ENCODE measurements around the gene IL20RA.
"Not testable (repeated sequence)": the region's sequence is repeated elsewhere in the genome, so short reads cannot be mapped to it uniquely, and the experiment has no call there.

IL20RA gene

DNA sequence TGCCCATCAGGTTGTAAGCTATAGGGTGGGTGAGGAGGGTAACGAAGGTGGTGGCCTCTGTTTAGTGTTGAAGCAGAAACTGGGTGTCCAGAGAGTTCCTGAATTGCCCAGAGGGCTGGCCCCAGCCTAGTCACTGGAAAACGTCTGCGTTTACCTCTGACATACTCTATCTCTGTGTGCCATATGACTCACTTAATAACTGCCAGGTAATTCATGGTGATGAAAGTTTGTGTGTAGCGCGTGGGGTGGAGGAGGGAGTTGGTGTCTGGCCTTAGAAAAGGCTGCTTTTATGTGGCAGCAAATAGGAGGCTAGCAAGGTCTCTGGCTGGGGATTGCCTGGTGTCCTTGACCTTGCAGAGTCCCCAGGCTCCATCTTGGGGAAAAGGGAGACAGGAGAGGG, 75.3 kb downstream of the IL20RA start:
- DNase-seq, result no peak

DNA sequence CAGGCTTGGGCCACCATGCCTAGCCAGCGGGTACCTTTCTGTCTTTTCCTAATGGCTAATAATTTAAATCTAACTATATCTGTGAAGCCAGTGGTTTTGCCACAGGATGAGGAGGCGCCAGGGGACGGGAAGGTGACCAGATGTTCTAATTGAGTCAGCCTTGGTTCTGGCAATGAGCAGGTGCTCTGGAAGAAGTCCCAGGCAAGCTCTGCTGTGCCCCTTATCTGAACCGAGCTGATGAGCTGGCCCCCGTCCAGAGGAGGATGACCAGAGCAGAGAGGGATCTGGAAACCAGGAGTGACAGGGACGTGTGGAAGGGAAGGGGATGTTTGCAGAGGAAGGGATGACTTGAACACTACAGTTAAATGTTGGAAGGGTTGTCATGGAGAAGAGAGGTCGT, 75.9 kb downstream of the IL20RA start:
- no peak for DNase-seq

DNA sequence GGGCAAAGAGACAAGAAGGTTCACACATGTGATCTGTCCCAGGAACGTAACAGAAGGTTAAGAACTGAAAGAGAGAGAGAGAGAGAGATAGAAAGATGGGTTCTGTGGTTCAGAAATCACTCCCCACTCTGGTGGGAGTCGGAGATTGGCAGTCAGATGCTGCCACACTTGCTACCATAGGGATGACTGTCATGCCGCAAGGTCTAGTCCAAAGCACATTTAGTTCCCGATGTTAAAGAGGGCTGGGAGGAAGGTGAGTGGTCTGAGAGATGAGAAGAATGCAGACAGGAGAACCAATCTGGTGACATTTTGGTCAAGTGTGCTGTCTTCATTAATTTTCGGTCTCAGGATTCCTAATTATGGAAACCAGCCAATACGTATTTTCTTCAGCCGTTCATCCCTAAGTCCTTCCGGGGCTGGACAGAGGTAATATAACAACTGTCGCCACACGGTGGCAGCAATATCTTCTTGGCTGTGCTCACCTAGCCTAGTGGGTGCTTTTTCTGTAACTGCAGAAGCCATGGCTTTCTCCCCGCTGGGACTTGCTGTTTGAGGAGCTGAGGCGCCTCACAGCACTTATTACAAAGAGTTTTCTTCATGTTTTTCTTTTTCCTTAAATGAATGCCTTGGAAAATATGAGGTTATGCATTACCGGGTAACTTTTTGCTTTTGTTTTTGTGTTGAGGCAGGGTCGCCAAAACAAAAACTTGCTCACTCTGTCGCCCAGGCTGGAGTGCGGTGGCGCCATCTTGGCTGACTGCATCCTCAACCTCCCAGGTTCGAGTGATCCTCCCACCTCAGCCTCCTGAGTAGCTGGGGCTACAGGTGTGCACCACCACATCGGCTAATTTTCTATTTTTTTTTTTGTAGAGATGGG, 76.7 kb downstream of the IL20RA start:
- DNase-seq, result peak; percentile 62

- DNase-seq, result no peak
Observed at GRCh38 chr6:136964398-136964797, 80.4 kb downstream of the IL20RA start.

DNA sequence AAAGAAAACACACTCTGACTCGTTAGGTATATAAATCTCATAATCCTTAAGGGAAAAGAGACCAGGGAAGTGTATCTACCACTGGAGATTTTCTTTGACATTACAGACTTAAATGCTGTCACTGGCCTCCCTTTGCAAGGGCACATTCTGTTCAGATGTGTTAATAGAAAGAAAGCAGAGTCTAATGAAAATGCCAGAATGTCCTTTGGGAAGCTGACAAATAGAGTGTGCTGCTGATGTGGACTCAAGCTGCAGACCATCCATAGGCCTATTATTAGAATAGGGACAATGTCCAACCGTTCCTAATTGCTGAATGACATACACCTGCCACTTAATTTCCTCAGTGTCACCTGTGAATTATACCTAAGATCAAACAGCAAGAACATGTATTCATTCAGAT, 81.5 kb downstream of the IL20RA start:
- DNase-seq, result no peak

DNA sequence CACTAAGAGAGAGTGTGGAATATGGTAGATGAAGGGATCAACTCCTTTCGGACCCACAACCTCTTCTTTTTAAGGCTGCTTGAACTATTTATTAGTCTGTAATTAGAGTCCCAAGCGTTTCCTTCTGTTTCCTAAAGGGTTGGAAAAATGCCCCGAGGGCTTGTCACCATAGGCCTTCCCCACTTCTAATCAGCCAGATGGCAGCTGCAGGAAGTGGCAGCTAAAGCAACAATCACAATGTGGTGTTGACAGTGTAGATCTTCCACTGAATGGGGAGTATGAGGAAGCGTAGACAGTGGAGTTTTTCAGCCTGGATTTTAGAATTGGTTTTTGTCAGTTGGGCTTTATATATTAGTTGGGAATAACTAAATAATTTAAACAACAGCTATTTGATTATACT, 82.1 kb downstream of the IL20RA start:
- DNase-seq, result no peak

- no peak for DNase-seq
Observed at GRCh38 chr6:136961848-136962247, 82.9 kb downstream of the IL20RA start.

DNA sequence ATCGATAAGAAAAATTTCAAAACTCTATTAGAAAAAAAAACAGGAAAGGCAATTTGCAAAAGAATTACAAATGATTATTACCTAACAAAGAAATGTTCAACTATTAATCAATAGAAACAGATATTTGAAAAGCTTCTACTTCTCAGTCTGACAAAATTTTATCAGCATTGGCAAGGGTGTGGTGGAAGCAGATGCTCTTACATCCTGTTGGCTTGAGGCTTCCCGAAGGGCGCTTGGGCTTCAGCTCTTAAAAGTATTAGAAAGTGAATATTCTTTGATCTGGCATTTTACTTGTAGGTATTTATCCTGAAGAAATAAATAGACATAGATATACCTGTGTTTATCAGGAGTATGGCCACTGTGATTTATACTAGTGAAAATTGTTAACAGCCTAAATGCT, 84.0 kb downstream of the IL20RA start:
- no peak for DNase-seq

DNA sequence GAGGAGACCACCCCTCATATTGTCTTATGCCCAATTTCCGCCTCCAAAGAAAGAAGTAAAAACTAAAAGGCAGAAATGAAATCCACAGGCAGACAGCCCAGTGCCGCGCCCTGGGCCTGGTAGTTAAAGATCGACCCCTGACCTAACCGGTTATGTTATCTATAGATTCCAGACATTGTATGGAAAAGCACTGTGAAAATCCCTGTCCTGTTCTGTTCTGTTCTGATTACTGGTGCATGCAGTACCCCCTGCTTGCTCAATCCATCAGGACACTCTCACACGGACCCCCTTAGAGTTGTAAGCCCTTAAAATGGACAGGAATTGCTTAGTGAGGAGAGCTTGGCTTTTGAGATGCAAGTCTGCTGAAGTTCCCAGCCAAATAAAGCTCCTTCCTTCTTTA, 84.8 kb downstream of the IL20RA start:
- not testable (repeated sequence) for DNase-seq

- DNase-seq, result no peak
Observed at GRCh38 chr6:136959471-136959891, 85.3 kb downstream of the IL20RA start.

DNA sequence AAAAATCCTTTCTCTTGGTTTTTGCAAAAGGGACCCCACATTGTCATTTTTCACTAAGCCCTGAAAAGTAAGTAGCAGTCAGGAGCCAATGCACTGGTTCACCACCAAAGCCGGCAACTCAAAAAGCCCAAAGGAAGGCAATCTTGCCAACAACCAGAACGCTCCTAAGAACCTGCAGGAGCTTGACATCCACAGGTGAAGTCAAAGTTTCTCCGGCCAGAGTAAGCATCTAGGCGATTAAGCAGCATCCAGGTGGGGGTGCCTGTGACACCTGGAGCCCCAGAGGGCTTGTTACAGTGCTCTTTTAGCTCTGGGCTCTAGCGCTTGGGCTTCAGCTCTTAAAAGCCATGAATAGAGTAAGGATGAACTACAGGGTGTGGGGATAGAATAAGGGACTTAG, 86.6 kb downstream of the IL20RA start:
- no peak for DNase-seq

GRCh38 chr6:136956590-136957544, 87.9 kb downstream of the IL20RA start:
- DNase-seq, result no peak

DNA sequence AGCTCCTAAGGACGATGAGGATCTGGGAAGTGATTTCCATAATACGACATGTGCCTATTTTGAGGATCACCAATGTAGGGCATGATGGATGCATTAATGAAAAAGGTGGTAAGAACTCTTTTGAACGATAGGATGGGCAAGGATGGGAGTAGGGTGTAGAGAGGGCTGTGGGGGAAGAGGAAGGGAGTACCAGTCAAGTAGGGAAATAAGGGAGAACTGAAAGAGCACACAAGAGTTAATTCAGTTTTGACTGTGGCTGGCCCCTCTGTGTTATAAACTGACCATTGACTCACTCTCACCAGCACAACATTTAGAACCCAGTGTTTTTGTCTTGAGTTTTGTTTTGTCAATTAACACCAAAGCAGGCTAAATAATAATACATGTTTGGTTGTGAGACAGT, 89.6 kb downstream of the IL20RA start:
- no peak for DNase-seq

- DNase-seq, result no peak
Observed at GRCh38 chr6:136952714-136953260, 92.0 kb downstream of the IL20RA start.

- DNase-seq, result no peak
Observed at GRCh38 chr6:136950436-136951126, 94.2 kb downstream of the IL20RA start.

All from activated gamma-delta T cell treated with Interleukin-2 at 50 U/mL for 16 hours (primary cell).